MM.1S (cell line): Measurements from ENCODE around the gene MAP3K15.

Experiments used
- DNase-seq: peaks from one replicate; pipeline ENCODE4 v3.0.0-alpha.2; 2015
- H2AFZ ChIP-seq: fragments of 300-600 bp; sonication (generic); 2 replicates; pipeline ENCODE4 v1.6.0; 2016; ENCODE audit warnings: antibody characterized with exemption, low read length
- H3F3A ChIP-seq: fragments of 300-600 bp; sonication (generic); 2 replicates; pipeline ENCODE4 v1.6.1; 2016; ENCODE audit warnings: mild to moderate bottlenecking, antibody characterized with exemption, low read length, moderate library complexity, mixed read lengths; ENCODE audit not compliant: insufficient read depth
- H3K27ac ChIP-seq: fragments of 300-600 bp; sonication (generic); 2 replicates; pipeline ENCODE4 v1.5.1; 2016; ENCODE audit warnings: mild to moderate bottlenecking, low read length
- H3K27me3 ChIP-seq: fragments of 300-600 bp; sonication (generic); replicated peaks from 2 replicates; pipeline ENCODE4 v1.6.0; 2016; ENCODE audit warnings: low read length; ENCODE audit not compliant: insufficient read depth
- H3K36me3 ChIP-seq: fragments of 300-600 bp; sonication (generic); replicated peaks from 2 replicates; pipeline ENCODE4 v1.6.1; 2016; ENCODE audit warnings: mild to moderate bottlenecking, low read length, mixed read lengths; ENCODE audit not compliant: insufficient read depth
- H3K4me1 ChIP-seq: fragments of 300-600 bp; sonication (generic); 2 replicates; pipeline ENCODE4 v1.6.1; 2016; ENCODE audit warnings: low read length, mixed read lengths
- H3K4me2 ChIP-seq: fragments of 300-600 bp; sonication (generic); 2 replicates; pipeline ENCODE4 v1.6.0; 2016; ENCODE audit warnings: low read depth, low read length
- H3K4me3 ChIP-seq: fragments of 300-600 bp; sonication (generic); 2 replicates; pipeline ENCODE4 v1.5.1; 2016; ENCODE audit warnings: low read length, mixed read lengths
- H3K79me2 ChIP-seq: fragments of 300-600 bp; sonication (generic); 2 replicates; pipeline ENCODE4 v1.6.1; 2016; ENCODE audit warnings: mixed run types, low read length, mixed read lengths
- H3K9ac ChIP-seq: fragments of 300-600 bp; sonication (generic); 2 replicates; pipeline ENCODE4 v1.6.1; 2016; ENCODE audit warnings: low read length, mixed read lengths
- H3K9me2 ChIP-seq: fragments of 300-600 bp; sonication (generic); replicated peaks from 2 replicates; pipeline ENCODE4 v1.6.1; 2016; ENCODE audit warnings: mild to moderate bottlenecking, low read length, mixed read lengths; ENCODE audit not compliant: insufficient read depth
- H3K9me3 ChIP-seq: fragments of 300-600 bp; sonication (generic); replicated peaks from 2 replicates; pipeline ENCODE4 v1.6.1; 2016; ENCODE audit warnings: mild to moderate bottlenecking, low read length, mixed read lengths; ENCODE audit not compliant: insufficient read depth
- H4K20me1 ChIP-seq: fragments of 300-600 bp; sonication (generic); 2 replicates; pipeline ENCODE4 v1.6.1; 2016; ENCODE audit warnings: mild to moderate bottlenecking, low read length, moderate library complexity, mixed read lengths; ENCODE audit not compliant: insufficient read depth
- CTCF ChIP-seq: fragments of 300-600 bp; sonication (generic); IDR thresholded peaks from 2 replicates; pipeline ENCODE4 v1.5.1; 2016; ENCODE audit warnings: antibody characterized with exemption, low read length, mixed read lengths
- EZH2 ChIP-seq: fragments of 300-600 bp; sonication (generic); optimal IDR thresholded peaks from 2 replicates; pipeline ENCODE3; 2017; ENCODE audit warnings: low read depth, mild to moderate bottlenecking, antibody characterized with exemption, low read length, mixed read lengths
- EZH2phosphoT487 ChIP-seq: fragments of 300-600 bp; sonication (generic); IDR thresholded peaks from 2 replicates; pipeline ENCODE4 v1.6.1; 2018; ENCODE audit warnings: antibody characterized with exemption, low read length

MAP3K15 gene

DNA sequence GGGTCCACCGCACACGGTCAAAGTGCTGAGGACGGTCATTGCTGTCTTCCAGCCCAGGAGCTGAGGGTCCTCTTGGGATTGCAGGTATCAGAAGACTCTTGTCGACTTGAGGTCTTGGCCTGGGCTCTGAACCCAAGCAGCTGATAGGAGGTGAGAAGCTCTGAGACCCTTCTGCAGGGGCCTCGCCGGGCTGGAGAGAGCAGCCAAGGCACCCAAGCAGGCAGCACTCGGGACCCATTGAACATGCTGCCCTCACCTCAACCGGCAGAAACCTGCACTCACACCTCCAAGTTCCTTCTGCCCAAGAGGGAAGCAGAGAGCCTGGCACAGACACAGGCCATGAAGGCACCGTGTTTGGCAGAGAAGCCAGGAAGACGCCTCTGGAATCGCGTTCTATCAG lies 137.5 kb downstream of the MAP3K15 start:
- no peak for DNase-seq
- Histone ChIP-seq H3K9me2 (no peaks in the 10 kb centered on the region), H3K27me3 (no peaks in the 10 kb centered on the region), H3K36me3 (no peaks in the 10 kb centered on the region), H3K4me3 (no peak overlapping the region), H3K9me3 (no peaks in the 10 kb centered on the region), H3K9ac (no peak overlapping the region), H3K4me1 (no peaks in the 10 kb centered on the region), H4K20me1 (no peaks in the 10 kb centered on the region), H3F3A (no peaks in the 10 kb centered on the region), H3K79me2 (no peaks in the 10 kb centered on the region), H3K27ac (no peak overlapping the region), H3K4me2 (no peak overlapping the region), H2AFZ (no peak overlapping the region)
- TF ChIP-seq EZH2 (no peak), EZH2phosphoT487 (no peak), CTCF (no peak)

DNA sequence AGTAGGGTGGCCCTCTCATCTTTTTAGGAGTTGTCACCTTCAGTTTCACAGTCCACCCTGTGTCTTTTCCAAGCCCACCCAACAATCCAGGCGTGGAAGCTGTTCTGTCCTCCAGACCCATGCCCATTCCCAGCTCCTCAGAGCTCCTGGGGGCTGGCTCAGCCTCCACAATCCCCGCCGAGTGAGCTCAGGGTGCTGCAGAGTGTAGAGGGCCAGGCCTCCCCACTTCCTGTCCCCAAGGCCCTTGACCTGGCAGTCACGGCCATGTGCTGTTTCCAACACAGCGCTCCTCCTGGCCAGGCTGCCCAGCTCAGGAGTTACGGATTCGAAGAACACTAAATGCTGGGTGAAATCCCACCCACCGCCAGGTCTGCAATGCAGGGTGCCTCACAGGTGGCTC lies 139.8 kb downstream of the MAP3K15 start:
- no peaks in the 10 kb centered on the region for H3K9me3 ChIP-seq
- DNase-seq, result no peak
- H3K27me3 ChIP-seq, result no peaks in the 10 kb centered on the region
- H3K36me3 ChIP-seq, result no peaks in the 10 kb centered on the region
- H4K20me1 ChIP-seq, result no peaks in the 10 kb centered on the region
- TF ChIP-seq CTCF (no peak), EZH2 (no peak), EZH2phosphoT487 (no peak)
- H3F3A ChIP-seq, result no peaks in the 10 kb centered on the region
- no peaks in the 10 kb centered on the region for H3K9me2 ChIP-seq
- H3K4me2 ChIP-seq, result no peak overlapping the region
- no peak overlapping the region for H3K9ac ChIP-seq
- no peak overlapping the region for H2AFZ ChIP-seq
- no peaks in the 10 kb centered on the region for H3K79me2 ChIP-seq
- no peak overlapping the region for H3K27ac ChIP-seq
- H3K4me3 ChIP-seq, result no peak overlapping the region
- H3K4me1 ChIP-seq, result no peaks in the 10 kb centered on the region

GRCh38 chrX:19373351-19373891 lies 141.9 kb downstream of the MAP3K15 start:
- no peak overlapping the region for H3K9ac ChIP-seq
- H3K4me1 ChIP-seq, result no peaks in the 10 kb centered on the region
- H3K27me3 ChIP-seq, result no peaks in the 10 kb centered on the region
- no peaks in the 10 kb centered on the region for H3K9me2 ChIP-seq
- no peaks in the 10 kb centered on the region for H3K9me3 ChIP-seq
- TF ChIP-seq CTCF (no peak), EZH2phosphoT487 (no peak), EZH2 (no peak)
- no peak overlapping the region for H3K4me2 ChIP-seq
- no peak overlapping the region for H2AFZ ChIP-seq
- H3K4me3 ChIP-seq, result no peak overlapping the region
- H3K27ac ChIP-seq, result no peak overlapping the region
- H3F3A ChIP-seq, result no peaks in the 10 kb centered on the region
- H3K36me3 ChIP-seq, result no peaks in the 10 kb centered on the region
- H3K79me2 ChIP-seq, result no peaks in the 10 kb centered on the region
- DNase-seq, result no peak
- no peaks in the 10 kb centered on the region for H4K20me1 ChIP-seq
